Transverse colon (tissue), 4 donors: Measurements from ENCODE around the gene HIRIP3.

Experiments
- EP300 ChIP-seq: sonication (generic); formaldehyde crosslinking; IDR thresholded peaks from one replicate; pipeline ENCODE4 v1.6.1; 2017; ENCODE audit warnings: antibody characterized with exemption, low read depth
- POLR2A ChIP-seq: fragments of 450-650 bp; IDR thresholded peaks from one replicate; pipeline ENCODE4 v1.6.1; 2016; ENCODE audit warnings: antibody characterized with exemption, mild to moderate bottlenecking, moderate library complexity
- POLR2AphosphoS5 ChIP-seq, 3 donors: sonication (generic); formaldehyde crosslinking; IDR thresholded peaks; one replicate each; pipeline ENCODE4 v1.6.1; 2016; ENCODE audit warnings: antibody characterized with exemption in 3 of 3
- TF ChIP-seq, protein P1 (sequence below), 5 experiments: fragments of 200-600 bp in 3 of 5; fragments of 450-650 bp in 2 of 5; sonication (generic) in 3 of 5; IDR thresholded peaks; 1 replicate in 2 of 5; 2 replicates in 3 of 5; pipeline ENCODE4 v1.5.1; 2016 to 2017; ENCODE audit warnings: antibody characterized with exemption in 5 of 5, inconsistent platforms in 3 of 5, mild to moderate bottlenecking in 2 of 5, moderate library complexity in 1 of 5

DNA sequence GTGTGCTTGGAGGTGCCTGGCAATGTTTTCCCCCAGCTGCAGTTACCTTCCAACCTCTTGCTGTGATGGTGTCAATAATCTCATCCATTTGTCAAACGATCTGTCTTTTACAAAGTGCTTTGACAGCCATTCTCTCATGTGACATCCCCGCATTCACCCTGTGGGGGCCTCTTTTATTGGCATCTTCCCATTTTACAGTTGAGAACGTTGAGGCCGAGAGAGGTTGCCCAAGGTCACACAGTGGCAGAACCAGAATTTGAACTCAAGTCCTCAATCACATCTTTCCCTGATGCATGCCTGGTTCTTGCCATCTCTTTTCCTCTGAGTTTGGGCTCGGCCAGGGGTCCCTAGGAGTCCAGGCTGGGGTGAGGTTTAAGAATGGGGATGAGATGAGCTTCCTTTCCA, 20.3 kb downstream of the HIRIP3 start:
- TF ChIP-seq EP300: no peak
- no peak for TF ChIP-seq POLR2AphosphoS5 (IDR thresholded peaks at IDR 0.05)
- TF ChIP-seq POLR2A: no peak
- TF ChIP-seq, protein P1, sequence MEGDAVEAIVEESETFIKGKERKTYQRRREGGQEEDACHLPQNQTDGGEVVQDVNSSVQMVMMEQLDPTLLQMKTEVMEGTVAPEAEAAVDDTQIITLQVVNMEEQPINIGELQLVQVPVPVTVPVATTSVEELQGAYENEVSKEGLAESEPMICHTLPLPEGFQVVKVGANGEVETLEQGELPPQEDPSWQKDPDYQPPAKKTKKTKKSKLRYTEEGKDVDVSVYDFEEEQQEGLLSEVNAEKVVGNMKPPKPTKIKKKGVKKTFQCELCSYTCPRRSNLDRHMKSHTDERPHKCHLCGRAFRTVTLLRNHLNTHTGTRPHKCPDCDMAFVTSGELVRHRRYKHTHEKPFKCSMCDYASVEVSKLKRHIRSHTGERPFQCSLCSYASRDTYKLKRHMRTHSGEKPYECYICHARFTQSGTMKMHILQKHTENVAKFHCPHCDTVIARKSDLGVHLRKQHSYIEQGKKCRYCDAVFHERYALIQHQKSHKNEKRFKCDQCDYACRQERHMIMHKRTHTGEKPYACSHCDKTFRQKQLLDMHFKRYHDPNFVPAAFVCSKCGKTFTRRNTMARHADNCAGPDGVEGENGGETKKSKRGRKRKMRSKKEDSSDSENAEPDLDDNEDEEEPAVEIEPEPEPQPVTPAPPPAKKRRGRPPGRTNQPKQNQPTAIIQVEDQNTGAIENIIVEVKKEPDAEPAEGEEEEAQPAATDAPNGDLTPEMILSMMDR (IDR thresholded peaks at IDR 0.05): no peak
